Epidermal melanocyte (primary cell): ENCODE measurements around the gene DPM3.
"Not testable (repeated sequence)": the region's sequence is repeated elsewhere in the genome, so short reads cannot be mapped to it uniquely, and the experiment has no call there.

ENCODE experiments used
- DNase-seq: peaks from one replicate; pipeline ENCODE4 v3.0.0; 2011; ENCODE audit warnings: low spot score; ENCODE audit not compliant: insufficient read length

Gene DPM3

GRCh38 chr1:155125946-155126555, 14.3 kb downstream of the DPM3 start:
- DNase-seq = no peak

DNA sequence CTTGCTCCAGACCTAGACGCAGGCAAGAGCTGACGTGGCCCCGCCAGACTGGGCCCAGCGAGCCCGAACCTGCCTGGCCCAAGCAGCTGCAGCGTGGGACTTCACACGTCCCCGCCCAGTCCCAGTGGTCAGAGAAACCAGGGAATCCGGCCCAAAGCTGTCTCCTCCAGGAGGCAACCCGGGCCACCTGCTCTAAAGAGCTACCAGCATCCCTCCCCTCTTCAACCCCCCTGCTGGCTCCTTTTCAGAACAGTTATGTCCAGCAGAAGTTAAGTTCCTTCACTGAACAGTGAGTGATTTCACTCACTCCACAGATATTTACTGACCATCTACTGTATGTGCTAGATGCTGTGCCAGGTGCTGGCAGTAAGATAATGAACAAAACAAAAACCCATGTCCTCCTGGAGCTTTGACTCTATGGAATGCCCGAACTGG, 14.8 kb downstream of the DPM3 start:
- no peak for DNase-seq

- DNase-seq = no peak
Observed at GRCh38 chr1:155124503-155125463, 15.5 kb downstream of the DPM3 start.

DNA sequence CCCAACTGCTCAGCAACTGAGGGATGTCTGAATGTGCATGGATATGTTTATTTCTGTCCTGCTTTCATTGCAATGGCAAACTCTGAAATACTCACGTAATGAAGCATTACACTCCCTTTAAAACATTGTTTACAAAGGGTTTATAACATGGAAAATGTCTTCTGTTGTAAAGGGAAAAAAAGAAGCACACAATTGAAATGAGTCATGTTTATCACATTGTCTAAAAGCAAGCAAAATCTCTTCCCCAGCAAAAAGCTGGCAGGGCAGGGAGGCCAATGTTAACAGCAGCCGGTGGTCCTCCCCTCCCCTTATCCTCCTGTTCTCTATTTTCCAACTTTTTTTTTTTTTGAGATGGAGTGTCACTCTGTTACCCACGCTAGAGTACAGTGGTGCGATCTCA, 16.5 kb downstream of the DPM3 start:
- DNase-seq = no peak

- DNase-seq = no peak
Observed at GRCh38 chr1:155122308-155122707, 18.0 kb downstream of the DPM3 start.

DNA sequence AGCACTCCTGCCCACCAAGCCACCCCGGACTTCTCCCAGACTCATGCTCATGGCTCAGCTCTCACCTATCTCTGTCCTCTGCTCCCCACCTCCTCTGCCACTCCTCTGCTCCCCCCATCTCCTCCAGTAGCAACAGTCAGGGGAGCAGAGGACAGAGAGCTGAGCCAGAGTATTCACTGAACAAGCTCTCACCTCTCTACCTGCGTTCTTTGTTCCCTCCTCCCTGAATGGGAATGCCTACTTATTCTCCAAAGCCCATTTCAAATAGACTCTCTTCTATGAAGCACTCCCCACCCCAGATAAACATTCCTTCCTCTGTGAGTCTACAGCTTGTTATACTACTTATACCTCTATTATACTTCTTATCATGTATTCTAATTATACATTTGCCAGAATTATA, 19.1 kb downstream of the DPM3 start:
- no peak for DNase-seq

DNA sequence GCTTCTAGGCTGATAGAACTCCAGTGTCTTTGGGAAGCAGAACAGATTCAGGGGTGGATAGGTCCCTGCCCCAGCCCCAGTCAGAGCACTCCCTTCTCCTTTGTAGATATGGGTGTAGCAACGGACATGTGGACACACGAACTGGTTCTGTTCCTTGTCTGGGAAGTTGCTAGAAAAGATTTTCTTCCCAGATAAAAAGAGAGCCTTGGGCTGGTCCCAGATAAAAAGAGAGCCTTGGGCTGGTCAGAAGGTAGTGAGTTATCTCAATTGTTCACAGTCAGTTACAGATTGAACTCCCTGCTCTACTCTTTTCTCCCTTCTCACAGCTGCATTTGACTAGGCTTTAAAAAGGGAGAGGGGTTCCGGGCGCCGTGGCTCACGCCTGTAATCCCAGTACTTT, 20.1 kb downstream of the DPM3 start:
- no peak for DNase-seq

GRCh38 chr1:155118090-155118489, 22.2 kb downstream of the DPM3 start:
- not testable (repeated sequence) for DNase-seq

- no peak for DNase-seq
Observed at GRCh38 chr1:155117610-155118009, 22.7 kb downstream of the DPM3 start.

GRCh38 chr1:155116113-155116764, 24.1 kb downstream of the DPM3 start:
- DNase-seq = no peak

DNA sequence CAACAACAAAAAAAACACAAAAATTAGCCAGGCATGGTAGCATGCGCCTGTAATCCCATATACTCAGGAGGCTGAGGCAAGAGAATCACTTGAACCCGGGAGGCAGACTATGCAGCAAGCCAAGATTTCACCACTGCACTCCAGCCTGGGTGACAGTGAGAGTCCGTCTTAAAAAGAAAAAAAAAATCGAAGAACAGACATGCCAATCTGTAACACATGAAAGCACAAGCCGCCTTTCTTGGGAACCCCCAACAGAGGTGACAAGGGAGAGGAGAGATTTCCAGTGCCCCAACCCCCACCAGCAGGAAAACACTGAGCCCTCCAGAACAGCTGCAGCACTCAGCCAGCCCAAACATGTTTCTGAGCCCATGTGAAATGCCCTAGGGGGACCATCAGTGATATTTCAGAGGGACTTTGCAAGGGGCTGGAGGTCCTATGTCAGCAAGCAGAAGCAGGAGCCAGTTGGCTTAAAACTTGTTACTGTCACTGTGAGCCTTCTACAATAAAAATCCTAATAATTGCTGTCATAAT, 26.8 kb downstream of the DPM3 start:
- no peak for DNase-seq

DNA sequence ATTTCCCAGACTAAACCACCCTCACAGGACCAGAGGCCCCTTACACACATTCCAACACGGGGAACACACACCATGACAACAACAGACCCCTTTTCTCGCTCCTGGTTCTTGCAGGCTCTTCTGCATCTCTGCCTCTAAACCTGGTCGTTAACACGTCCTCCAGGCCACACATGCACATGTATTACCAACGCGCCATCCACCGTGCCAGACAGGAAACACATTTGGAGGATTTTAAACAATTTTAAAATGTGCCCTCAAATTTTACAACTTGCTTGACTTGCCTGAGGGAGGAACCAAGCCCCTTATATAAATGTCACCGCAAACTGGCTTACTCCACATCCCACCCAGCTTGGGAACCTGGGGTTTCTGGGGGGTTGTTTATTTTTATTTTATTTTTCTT, 29.5 kb downstream of the DPM3 start:
- DNase-seq = no peak

DNA sequence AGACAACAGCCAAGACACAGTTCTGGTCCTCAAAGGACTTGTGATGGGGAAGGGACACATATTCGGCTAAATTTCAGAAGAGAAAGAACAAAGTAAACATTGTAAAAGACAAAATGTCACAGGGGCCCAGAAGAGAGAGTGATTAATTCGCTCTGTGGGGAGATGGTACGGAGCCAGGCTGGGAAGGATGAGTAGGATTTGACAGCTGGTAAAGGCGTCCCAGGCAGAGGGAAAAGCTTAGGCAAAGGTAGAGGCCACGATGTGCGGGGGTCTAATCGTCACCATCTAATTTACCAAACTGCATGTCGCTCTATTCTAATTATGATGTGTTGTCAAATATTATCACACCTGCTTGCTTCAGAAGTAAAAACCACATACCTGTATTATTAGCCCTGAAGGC, 29.9 kb downstream of the DPM3 start:
- no peak for DNase-seq

- DNase-seq = no peak
Observed at GRCh38 chr1:155108296-155108695, 32.0 kb downstream of the DPM3 start.

DNA sequence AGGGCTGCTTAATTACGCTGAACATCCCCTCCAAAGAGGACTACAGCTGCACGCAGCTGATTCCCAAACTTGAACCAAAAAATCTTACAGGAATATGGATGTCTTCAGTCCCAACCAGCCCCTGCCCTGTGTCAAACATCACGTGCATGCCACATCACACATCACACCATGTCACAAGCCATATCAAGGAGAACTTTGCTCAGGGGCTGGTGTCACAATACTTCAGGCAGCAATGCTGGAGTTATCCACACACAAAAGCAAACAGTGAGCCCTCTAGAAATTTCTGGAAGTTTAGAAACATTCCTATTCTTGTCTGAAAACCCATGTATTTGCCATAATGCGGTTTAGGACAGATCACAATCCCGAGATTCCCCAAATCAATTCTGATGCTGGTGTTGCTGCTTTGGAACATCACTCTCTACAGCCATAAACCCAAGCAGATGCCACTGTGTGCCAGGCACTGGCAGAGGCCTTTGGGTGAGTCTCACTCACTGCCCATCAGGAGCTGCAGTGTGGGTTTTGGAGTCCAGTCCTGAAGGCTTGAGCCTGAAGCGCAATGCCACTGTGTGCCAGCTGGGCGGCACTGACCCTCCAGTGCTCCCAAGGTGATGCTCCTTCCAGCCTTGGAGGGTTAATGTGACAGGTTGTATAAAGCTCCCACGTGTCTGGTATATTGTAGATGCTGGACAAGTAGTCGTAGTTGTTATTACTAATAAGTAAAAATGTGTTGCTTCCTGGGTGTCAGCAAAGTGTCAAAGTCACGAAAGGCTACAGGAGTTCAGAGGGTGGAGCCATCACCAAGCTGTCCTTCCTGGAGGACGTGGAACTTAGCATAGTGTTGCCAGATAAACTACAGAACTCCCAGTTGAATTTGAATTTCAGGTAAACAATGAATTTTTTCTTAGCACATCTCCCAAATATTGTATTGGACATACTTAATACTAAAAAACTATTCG, 32.7 kb downstream of the DPM3 start:
- DNase-seq = no peak

DNA sequence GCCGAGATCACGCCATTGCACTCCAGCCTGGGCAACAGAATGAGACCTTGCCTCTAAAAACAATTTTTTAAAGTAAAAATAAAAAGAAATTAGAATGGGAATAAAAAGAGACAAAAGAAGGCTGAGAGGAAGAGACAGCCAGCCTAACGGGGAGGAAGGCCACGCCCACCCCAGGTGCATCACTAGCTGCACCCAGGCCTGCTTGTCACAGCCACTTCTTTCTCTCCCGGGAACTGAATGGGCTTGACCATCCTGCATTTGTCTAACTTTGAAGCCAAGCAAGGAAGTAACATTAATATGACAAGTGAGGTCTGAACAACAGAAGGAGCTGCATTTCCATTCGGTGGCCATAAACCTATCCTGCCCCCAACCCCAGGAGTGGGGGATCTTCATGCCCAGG, 33.5 kb downstream of the DPM3 start:
- DNase-seq = no peak

GRCh38 chr1:155105604-155106011, 34.7 kb downstream of the DPM3 start:
- DNase-seq = no peak

DNA sequence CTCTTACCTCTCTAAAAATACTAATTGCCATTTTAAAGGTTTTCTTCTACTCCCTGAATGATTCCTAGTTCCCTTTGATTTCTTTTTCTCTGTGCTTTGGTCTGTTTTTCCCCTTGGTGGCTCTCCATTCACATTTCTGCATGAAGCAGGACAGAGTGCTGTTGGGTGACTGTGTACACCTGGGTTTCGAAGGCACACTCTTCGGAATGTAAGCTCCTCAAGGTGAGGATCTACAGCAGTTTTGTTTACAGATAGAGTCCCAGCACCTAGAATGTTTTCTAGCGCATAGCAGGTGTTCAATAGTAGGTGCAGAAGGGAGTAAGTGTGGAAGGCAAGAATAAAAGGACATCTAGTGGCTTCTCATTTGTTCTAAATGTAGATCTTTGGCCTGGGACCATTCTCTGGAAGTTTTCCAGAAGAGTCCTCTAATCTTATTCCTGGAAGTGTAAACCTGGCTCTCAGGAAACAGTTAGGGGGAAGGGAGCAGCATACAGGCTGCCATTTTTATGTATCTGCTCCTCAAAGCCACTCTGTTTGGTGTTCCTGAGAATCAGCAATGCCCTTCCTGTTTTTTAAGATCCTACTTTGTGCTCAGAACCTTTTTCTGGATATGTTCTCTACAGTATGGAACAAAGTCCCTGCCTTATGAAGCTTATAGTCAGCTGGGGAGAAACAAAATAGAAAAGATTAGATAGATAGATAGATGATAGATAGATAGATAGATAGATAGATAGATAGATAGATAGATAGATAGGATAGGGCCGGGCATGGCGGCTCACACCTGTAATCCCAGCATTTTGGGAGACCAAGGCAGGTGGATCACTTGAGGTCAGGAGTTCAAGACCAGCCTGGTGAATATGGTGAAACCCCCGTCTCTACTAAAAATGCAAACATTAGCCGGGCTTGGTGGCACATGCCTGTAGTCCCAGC, 35.5 kb downstream of the DPM3 start:
- no peak for DNase-seq

GRCh38 chr1:155103325-155103724, 37.0 kb downstream of the DPM3 start:
- no peak for DNase-seq

- DNase-seq = no peak
Observed at GRCh38 chr1:155099331-155099730, 41.0 kb downstream of the DPM3 start.
